ENCODE data around the gene TMUB2. TPM values are rescaled to one million over a fixed set of nuclear protein-coding genes. Genes with fewer than 3 reads are reported as not detected.

TMUB2 gene
- total and polyA plus RNA-seq, 2 of the 13 experiments (the other 11 are each of a cell fraction or from before 2014, with no cell fraction given), result 26.9 to 50.8 TPM

- TF ChIP-seq TCF7 (IDR thresholded peaks at IDR 0.05; ENCODE audit: low read depth) (no peak), MXI1 (IDR thresholded peaks at IDR 0.05; ENCODE audit: borderline replicate concordance, low read depth, low read length) (peak; percentile 31; the same call in 1 of the 3 replicates), ZNF34 (CRISPR knock-in tag; IDR thresholded peaks at IDR 0.05; ENCODE audit: borderline replicate concordance) (no peak), NFE2L1 (CRISPR knock-in tag; IDR thresholded peaks at IDR 0.05; ENCODE audit: borderline replicate concordance) (no peak), PPARG (CRISPR knock-in tag; conservative IDR thresholded peaks at IDR 0.05) (no peak), STAG1 (CRISPR knock-in tag; IDR thresholded peaks at IDR 0.05) (no peak), NFATC3 (CRISPR knock-in tag; IDR thresholded peaks at IDR 0.05) (no peak), POLR2AphosphoS2 (IDR thresholded peaks at IDR 0.05; ENCODE audit: low read depth, low read length) (no peak), ZNF264 (CRISPR knock-in tag; IDR thresholded peaks at IDR 0.05) (no peak), ZNF17 (CRISPR knock-in tag; IDR thresholded peaks at IDR 0.05) (no peak), ZNF350 (CRISPR knock-in tag; IDR thresholded peaks at IDR 0.05; ENCODE audit: borderline replicate concordance, low read depth) (no peak), ATF2 (CRISPR knock-in tag; IDR thresholded peaks at IDR 0.05) (peak; percentile 32; the same call in 1 of the 2 replicates), ZMYM4 (CRISPR knock-in tag; IDR thresholded peaks at IDR 0.05) (no peak), SMYD3 (CRISPR knock-in tag; IDR thresholded peaks at IDR 0.05) (no peak)
- TF ChIP-seq, protein P1, sequence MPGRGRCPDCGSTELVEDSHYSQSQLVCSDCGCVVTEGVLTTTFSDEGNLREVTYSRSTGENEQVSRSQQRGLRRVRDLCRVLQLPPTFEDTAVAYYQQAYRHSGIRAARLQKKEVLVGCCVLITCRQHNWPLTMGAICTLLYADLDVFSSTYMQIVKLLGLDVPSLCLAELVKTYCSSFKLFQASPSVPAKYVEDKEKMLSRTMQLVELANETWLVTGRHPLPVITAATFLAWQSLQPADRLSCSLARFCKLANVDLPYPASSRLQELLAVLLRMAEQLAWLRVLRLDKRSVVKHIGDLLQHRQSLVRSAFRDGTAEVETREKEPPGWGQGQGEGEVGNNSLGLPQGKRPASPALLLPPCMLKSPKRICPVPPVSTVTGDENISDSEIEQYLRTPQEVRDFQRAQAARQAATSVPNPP (CRISPR knock-in tag; IDR thresholded peaks at IDR 0.05), result no peak
- TF ChIP-seq, protein P2, sequence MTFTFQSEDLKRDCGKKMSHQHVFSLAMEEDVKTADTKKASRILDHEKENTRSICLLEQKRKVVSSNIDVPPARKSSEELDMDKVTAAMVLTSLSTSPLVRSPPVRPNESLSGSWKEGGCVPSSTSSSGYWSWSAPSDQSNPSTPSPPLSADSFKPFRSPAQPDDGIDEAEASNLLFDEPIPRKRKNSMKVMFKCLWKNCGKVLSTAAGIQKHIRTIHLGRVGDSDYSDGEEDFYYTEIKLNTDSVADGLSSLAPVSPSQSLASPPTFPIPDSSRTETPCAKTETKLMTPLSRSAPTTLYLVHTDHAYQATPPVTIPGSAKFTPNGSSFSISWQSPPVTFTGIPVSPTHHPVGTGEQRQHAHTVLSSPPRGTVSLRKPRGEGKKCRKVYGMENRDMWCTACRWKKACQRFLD (CRISPR knock-in tag; IDR thresholded peaks at IDR 0.05; ENCODE audit: borderline replicate concordance), result no peak
- TF ChIP-seq, protein P3, sequence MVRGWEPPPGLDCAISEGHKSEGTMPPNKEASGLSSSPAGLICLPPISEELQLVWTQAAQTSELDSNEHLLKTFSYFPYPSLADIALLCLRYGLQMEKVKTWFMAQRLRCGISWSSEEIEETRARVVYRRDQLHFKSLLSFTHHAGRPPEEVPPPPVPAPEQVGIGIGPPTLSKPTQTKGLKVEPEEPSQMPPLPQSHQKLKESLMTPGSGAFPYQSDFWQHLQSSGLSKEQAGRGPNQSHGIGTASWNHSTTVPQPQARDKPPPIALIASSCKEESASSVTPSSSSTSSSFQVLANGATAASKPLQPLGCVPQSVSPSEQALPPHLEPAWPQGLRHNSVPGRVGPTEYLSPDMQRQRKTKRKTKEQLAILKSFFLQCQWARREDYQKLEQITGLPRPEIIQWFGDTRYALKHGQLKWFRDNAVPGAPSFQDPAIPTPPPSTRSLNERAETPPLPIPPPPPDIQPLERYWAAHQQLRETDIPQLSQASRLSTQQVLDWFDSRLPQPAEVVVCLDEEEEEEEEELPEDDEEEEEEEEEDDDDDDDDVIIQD (CRISPR knock-in tag; IDR thresholded peaks at IDR 0.05; ENCODE audit: low read depth), result no peak
- TF ChIP-seq, protein P4, sequence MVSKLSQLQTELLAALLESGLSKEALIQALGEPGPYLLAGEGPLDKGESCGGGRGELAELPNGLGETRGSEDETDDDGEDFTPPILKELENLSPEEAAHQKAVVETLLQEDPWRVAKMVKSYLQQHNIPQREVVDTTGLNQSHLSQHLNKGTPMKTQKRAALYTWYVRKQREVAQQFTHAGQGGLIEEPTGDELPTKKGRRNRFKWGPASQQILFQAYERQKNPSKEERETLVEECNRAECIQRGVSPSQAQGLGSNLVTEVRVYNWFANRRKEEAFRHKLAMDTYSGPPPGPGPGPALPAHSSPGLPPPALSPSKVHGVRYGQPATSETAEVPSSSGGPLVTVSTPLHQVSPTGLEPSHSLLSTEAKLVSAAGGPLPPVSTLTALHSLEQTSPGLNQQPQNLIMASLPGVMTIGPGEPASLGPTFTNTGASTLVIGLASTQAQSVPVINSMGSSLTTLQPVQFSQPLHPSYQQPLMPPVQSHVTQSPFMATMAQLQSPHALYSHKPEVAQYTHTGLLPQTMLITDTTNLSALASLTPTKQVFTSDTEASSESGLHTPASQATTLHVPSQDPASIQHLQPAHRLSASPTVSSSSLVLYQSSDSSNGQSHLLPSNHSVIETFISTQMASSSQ (IDR thresholded peaks at IDR 0.05; ENCODE audit: low read depth), result no peak
- TF ChIP-seq, protein P4 (CRISPR knock-in tag; IDR thresholded peaks at IDR 0.05; ENCODE audit: borderline replicate concordance), result no peak
These were observed 34.5 kb downstream of the TMUB2 start (continued) for GRCh38 chr17:44221084-44221861.

Data from HepG2 (cell line).